Measurements from ENCODE around the gene TNNI3. TPM values are rescaled to one million over a fixed set of nuclear protein-coding genes. Genes with fewer than 3 reads are reported as not detected.

TNNI3 gene
- total RNA-seq, 2 experiments from 2014 or later: not detected

DNA sequence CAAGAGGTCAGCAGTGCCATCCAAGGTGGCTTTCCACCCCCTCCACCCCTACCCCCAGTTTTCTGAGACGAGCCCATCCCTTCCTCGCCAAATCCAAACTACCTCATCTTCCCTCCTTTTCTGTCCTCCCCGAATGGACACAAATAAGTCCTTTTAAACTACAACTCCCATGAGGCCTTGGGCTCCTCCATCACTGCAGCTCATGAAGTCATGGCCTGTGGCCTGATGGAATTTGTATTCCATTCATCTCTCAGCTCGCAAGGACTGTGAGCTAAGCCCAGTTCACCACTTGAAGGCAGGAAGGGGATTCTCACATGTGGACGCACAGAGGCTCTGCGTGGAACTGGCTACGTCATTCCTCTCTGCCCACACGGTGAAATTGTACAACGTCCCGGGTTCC lies 39.3 kb upstream of the TNNI3 start:
- TF ChIP-seq, protein P1, sequence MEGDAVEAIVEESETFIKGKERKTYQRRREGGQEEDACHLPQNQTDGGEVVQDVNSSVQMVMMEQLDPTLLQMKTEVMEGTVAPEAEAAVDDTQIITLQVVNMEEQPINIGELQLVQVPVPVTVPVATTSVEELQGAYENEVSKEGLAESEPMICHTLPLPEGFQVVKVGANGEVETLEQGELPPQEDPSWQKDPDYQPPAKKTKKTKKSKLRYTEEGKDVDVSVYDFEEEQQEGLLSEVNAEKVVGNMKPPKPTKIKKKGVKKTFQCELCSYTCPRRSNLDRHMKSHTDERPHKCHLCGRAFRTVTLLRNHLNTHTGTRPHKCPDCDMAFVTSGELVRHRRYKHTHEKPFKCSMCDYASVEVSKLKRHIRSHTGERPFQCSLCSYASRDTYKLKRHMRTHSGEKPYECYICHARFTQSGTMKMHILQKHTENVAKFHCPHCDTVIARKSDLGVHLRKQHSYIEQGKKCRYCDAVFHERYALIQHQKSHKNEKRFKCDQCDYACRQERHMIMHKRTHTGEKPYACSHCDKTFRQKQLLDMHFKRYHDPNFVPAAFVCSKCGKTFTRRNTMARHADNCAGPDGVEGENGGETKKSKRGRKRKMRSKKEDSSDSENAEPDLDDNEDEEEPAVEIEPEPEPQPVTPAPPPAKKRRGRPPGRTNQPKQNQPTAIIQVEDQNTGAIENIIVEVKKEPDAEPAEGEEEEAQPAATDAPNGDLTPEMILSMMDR (IDR thresholded peaks at IDR 0.05): no peak
- ChIA-PET POLR2A (no interaction called here), CTCF (no interaction called here)
- H3K27ac Mint-ChIP-seq: no peak overlapping the region
- no peaks in the 10 kb centered on the region for H3K36me3 Mint-ChIP-seq (ENCODE audit: low read depth)
- intact Hi-C loops (cut with DNase I, micrococcal nuclease): loop anchor here in 1 of 2 experiments (2.0 kb wide), 1 partner anchor 66 kb away; no protein-coding TSS in a partner anchor
- ATAC-seq (ENCODE audit: poor library complexity): no peak
- Histone ChIP-seq H3K27me3 (ENCODE audit: control insufficient read depth in 1 of 2, insufficient read depth in 2 of 2, low read length in 2 of 2) (peaks cover 5 to 15% of the 10 kb centered on the region in 2 experiments), H3K9me3 (ENCODE audit: control insufficient read depth in 1 of 2, insufficient read depth in 1 of 2, low read length in 2 of 2) (peaks cover 0 to 3% of the 10 kb centered on the region in 2 experiments), H3K27ac (ENCODE audit: low read depth in 1 of 2, low read length in 2 of 2) (no peak overlapping the region), H3K36me3 (ENCODE audit: insufficient read depth, low read length) (no peaks in the 10 kb centered on the region), H3K4me1 (ENCODE audit: insufficient read depth, low read length) (no peaks in the 10 kb centered on the region), H3K4me3 (ENCODE audit: low read length) (no peak overlapping the region)
- H3K4me3 Mint-ChIP-seq: no peak overlapping the region
- peaks cover 20% of the 10 kb centered on the region for H3K27me3 Mint-ChIP-seq
- H3K4me1 Mint-ChIP-seq (ENCODE audit: low read depth): no peaks in the 10 kb centered on the region
- DNase-seq: no peak
- no peaks in the 10 kb centered on the region for H3K9me3 Mint-ChIP-seq

DNA sequence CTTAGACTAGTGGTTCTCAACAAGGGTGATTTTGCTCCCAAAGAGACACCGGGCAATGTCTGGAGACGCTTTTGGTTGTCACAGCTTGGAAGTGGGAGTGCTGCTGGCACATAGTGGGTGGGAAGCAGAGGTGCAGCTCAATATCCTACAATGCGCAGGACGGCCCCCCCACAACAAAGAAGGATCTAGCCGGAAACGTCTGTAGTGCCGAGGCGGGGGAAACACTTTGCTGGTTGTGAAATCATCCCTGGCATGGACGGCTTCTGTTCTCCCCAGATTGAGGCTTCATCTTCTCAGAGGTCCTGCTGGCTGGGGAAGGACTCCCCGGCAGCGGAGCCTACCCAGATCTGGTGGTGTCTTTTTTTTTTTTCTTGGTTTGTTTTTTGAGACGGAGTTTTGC lies 35.9 kb upstream of the TNNI3 start:
- no peak overlapping the region for H3K27ac Mint-ChIP-seq
- no peaks in the 10 kb centered on the region for H3K9me3 Mint-ChIP-seq
- no peaks in the 10 kb centered on the region for H3K4me1 ChIP-seq (ENCODE audit: insufficient read depth, low read length)
- H3K4me3 ChIP-seq (ENCODE audit: low read length): no peak overlapping the region
- H3K27ac ChIP-seq (ENCODE audit: low read depth in 1 of 2, low read length in 2 of 2): no peak overlapping the region
- no peak overlapping the region for H3K4me3 Mint-ChIP-seq
- no peaks in the 10 kb centered on the region for H3K36me3 Mint-ChIP-seq (ENCODE audit: low read depth)
- peaks cover 0 to 15% of the 10 kb centered on the region in 2 experiments for H3K27me3 ChIP-seq (ENCODE audit: control insufficient read depth in 1 of 2, insufficient read depth in 2 of 2, low read length in 2 of 2)
- ATAC-seq (ENCODE audit: poor library complexity): no peak
- DNase-seq: no peak
- CTCF ChIA-PET: no interaction called here
- intact Hi-C loops (cut with DNase I, micrococcal nuclease): no loop called here
- peaks cover 0 to 3% of the 10 kb centered on the region in 2 experiments for H3K9me3 ChIP-seq (ENCODE audit: control insufficient read depth in 1 of 2, insufficient read depth in 1 of 2, low read length in 2 of 2)
- TF ChIP-seq, protein P1 (IDR thresholded peaks at IDR 0.05): no peak
- POLR2A ChIA-PET: no interaction called here
- H3K27me3 Mint-ChIP-seq: peaks cover 12% of the 10 kb centered on the region
- H3K36me3 ChIP-seq (ENCODE audit: insufficient read depth, low read length): no peaks in the 10 kb centered on the region
- no peaks in the 10 kb centered on the region for H3K4me1 Mint-ChIP-seq (ENCODE audit: low read depth)

DNA sequence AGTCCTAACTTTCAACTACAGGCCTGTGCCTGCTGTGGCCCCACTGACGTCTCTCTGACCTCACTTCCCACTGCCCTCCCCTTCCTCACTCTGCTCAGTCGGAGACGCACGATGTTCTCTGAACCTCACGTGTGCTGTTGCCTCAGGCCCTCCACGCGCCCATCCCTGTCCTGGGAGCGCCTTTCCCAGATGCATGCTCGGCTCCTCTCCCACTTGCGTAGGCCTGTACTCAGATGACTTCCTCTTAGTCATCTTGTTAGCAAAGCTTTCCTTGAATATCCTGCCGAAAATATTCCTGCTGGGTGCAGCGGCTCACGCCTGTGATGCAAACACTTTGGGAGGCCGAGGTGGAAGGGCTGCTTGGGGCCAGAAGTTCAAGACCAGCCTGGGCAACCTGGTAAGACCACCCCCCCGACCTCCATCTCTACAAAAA lies 31.9 kb upstream of the TNNI3 start:
- DNase-seq (no peak), ATAC-seq (ENCODE audit: poor library complexity) (no peak)
- Histone ChIP-seq H3K4me3 (ENCODE audit: low read length) (no peak overlapping the region), H3K9me3 (ENCODE audit: control insufficient read depth in 1 of 2, insufficient read depth in 1 of 2, low read length in 2 of 2) (no peaks in the 10 kb centered on the region), H3K27ac (ENCODE audit: low read depth in 1 of 2, low read length in 2 of 2) (no peak overlapping the region), H3K4me1 (ENCODE audit: insufficient read depth, low read length) (no peaks in the 10 kb centered on the region), H3K36me3 (ENCODE audit: insufficient read depth, low read length) (no peaks in the 10 kb centered on the region), H3K27me3 (ENCODE audit: control insufficient read depth in 1 of 2, insufficient read depth in 2 of 2, low read length in 2 of 2) (peaks cover 4 to 7% of the 10 kb centered on the region in 2 experiments)
- intact Hi-C loops (cut with DNase I, micrococcal nuclease): no loop called here
- H3K4me1 Mint-ChIP-seq (ENCODE audit: low read depth): no peaks in the 10 kb centered on the region
- no peaks in the 10 kb centered on the region for H3K9me3 Mint-ChIP-seq
- TF ChIP-seq, protein P1 (IDR thresholded peaks at IDR 0.05): no peak
- POLR2A ChIA-PET: no interaction called here
- no peak overlapping the region for H3K4me3 Mint-ChIP-seq
- no peak overlapping the region for H3K27ac Mint-ChIP-seq
- CTCF ChIA-PET: no interaction called here
- H3K36me3 Mint-ChIP-seq (ENCODE audit: low read depth): no peaks in the 10 kb centered on the region
- peaks cover 11% of the 10 kb centered on the region for H3K27me3 Mint-ChIP-seq
